GM21528 (cell line): ENCODE results near the gene SMAD2.
"Not testable (repeated sequence)": the region's sequence is repeated elsewhere in the genome, so short reads cannot be mapped to it uniquely, and the experiment has no call there.

ENCODE experiments used
- ATAC-seq: cut with Tn5 transposase; IDR thresholded peaks from one replicate; pipeline ENCODE4 v1.9.1; 2021; ENCODE audit warnings: mild to moderate bottlenecking, moderate library complexity; ENCODE audit not compliant: unreplicated experiment, low FRiP score

The SMAD2 gene

DNA sequence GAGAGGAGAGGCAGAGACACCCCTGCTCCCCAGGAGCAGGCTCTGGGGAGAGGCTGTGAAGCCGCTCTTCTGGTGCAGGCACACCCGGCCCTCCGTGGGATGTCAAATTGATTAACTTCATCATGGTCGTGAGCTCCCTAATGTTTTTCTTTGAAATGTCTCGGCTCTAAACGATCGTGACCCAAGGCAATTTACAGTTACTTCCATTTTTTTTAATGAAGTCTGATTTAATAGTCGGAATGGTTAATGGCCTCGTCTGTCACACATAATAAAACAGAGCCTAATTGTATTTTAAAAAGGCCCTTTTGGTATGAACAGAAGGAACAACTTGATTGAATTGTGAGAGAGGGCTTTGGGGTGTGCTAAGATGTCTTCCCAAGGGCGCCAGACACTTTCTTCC is 130.2 kb downstream of the SMAD2 start:
- no peak for ATAC-seq

DNA sequence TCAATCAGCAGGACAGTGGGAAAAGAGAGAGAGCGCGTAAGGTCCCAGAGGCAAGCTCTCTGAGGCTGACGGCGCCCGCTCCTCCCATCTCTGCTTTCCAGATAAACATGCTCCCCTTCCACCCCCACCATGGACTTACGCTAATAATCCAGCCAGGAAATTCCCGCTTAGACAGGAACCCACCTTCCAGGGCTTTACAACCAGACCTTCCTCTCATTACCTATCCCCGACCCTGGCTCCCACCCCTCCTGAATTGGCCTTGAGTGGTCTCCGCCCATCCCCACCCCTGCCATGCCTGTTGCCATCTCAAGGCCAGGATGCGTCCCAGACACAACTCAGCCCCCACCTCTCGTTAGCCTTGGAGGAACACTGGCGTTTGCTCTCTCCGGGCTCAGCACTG is 131.1 kb downstream of the SMAD2 start:
- no peak for ATAC-seq

DNA sequence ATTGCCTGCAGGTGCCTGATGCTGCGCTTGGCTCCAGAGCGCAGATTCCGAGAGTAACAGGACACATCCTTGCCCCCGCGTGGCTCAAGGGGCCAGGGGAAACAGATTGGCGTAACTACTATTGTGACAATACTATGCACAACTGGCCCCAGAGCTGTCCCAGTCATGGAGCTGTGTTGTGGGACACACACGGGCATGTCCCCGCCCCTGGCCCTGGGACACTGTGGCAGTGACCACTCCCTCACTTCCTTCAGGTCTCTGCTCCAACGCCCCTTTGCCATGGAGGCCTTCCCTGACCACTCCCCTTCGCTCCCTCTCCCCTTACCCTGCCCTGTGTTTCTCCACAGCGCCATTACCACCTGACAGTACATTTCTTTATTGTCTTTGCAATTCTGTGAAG is 132.1 kb downstream of the SMAD2 start:
- ATAC-seq: no peak

DNA sequence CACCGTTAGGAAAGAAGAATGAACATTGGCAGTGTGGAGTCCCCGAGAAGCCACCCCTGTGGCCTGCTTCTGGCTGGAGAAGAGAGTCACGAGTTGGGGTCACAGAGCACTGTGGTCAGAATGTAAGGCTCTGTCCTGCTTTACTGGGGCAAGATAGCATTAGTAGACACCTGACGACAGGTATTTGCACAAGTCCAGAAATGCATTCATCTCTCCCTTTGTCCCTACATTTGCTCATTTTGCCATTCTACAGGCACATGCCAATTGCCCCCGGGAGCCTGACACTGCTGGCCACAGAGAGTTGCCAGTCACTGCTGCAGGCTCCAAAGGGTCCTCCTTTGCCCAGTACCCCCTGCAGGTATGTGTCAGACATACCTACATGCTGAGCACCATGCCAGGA is 133.3 kb downstream of the SMAD2 start:
- ATAC-seq: no peak

DNA sequence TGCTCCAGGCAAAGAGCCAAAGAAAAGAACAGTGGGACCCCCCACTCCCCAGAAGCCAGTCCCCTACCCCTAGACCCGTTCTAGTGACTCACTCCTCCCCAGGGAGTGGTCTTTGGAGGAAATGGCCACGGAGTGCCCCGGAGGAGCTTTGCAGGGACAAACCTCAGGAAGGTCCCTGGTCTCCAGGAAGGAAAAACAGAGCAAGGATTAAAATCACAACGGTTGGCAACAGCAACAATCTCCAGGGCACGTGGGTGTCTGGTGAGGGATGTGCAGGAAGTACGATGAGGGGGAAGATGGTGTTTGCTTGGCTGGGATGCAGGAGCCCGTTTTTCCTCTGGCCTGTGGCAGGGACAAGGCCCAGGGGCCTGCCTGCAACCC is 135.0 kb downstream of the SMAD2 start:
- ATAC-seq: no peak

DNA sequence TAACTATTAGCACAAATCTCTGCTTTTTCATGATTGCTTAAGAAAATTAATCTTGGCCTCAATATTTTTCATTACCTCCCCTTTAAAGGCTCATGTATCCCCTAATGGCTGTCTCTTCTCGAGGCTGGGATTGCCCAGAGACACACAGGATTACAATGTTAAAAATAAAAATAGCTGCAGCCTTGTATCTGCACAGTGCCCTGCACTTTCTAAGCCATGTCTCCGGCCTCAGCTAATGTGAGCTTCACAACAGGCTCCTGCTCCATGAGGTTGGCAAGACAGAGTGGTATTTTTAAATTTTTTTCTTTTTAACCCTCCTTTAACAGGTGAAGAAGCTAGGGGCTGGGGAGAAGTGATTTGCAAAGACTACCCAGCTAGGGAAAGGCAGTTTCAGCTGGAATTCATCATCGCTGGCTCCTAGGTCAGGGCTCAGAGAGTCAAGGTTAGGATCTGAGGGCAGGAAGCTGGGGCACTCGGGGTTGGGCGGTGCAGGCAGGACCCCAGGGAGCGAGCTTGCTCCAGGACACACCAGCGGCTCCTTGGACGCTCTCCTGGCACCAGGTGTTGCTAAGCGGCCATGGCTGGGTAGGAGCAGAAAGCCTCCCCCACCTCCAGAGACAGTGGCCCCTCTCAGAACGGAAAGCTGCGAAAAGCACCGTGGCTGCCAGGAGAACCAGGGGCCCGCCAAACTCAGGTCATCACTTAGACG is 135.6 kb downstream of the SMAD2 start:
- ATAC-seq: no peak

DNA sequence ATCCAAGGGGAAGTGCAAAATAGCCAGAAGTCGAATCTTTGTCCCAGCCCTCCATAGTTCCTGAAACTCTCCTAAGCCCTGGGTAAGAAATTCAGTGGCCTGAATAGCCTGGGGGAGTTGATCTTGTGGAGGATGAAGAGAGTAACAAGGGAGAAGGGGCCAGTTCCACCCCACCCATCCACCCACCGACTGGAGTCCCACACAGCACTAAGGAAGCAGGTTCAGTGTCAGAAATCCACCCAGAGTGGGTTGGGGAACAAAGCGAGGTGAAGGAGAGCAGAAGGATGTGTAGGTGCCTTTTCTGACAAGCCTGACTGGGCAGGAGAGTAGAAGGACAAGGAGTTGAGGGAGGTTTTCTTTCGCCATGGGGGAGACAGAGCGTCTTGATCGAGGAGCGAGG is 136.8 kb downstream of the SMAD2 start:
- ATAC-seq: no peak

DNA sequence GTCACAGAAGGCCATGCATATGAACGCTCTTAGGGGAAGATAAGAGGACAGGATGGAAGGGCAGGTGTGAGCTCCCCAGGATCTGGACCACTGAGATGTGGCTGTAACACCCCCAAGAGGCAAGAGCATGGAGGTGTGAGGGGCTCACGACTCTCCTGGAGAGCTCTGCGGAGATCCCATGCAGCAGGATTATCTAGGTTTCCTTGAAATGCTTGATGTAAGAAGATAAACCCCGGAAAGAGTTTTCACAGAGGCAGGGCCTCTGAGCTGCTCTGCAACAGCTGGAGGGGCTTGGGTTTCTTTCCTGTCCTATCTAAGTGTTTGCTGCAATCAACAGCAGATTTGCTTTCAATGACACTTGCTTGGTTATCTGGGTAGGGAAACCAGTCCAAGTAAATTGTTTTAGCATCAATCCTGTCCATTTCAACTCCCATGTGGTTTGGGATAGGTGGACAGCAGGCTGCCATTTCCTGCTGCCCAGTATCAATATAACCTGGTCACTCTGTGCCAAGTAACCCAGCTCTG is 138.9 kb downstream of the SMAD2 start:
- ATAC-seq: no peak

DNA sequence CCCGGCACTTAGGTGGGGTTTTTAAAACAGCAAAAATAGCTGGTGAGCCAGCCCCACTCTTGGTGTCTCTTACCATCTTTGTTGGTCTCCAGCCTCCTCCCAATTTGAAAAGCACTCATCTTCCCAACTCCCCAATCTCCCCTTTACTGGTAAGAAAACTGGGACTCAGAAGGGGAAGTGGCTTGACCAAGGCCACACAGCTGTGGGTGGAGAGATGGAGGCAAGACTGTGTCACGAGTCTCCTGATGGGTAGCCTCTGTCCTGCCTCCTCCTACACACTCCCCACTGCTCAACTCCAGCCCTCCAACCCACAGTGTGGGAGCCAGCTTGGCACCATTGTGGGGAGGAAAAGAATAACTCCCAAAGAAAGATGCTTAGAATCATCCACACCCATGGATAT is 140.4 kb downstream of the SMAD2 start:
- ATAC-seq: no peak

DNA sequence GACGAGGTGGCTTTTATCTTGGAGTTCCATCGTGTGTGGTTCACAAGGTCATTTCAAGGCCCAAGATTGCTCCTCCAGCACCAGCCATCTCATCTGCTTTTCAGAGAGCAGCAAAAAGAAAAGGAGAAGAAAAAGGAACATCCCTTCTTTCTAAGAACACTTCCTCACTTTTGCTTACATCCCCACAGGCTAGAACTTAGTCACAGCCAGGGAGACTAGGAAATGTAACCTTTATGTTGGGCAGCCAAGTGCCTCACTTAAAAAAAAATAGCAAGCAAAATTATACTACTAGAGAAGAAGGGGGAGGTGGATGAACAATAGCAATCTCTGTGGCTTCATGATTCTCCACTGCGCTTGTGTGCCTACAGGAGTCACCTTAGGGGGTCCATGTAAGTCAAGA is 141.8 kb downstream of the SMAD2 start:
- no peak for ATAC-seq

DNA sequence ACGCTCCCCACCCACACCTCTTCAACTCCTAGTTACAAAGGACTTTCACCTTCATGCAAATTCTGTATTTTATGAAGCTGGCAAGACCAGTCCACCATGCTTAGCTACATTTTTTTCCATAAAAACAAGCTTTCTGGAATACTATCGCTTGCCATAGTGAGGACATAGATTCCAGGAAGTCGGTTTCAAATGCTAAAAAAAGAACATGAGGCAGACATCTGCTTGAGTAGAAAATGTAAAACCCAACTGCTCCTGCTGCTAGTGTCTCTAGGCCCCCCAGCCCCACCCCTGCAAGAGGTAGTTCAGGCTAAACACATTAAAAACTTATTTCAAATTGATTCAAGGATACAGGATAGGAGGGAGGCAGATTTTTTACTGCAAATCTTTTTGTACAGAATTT is 148.9 kb downstream of the SMAD2 start:
- no peak for ATAC-seq

DNA sequence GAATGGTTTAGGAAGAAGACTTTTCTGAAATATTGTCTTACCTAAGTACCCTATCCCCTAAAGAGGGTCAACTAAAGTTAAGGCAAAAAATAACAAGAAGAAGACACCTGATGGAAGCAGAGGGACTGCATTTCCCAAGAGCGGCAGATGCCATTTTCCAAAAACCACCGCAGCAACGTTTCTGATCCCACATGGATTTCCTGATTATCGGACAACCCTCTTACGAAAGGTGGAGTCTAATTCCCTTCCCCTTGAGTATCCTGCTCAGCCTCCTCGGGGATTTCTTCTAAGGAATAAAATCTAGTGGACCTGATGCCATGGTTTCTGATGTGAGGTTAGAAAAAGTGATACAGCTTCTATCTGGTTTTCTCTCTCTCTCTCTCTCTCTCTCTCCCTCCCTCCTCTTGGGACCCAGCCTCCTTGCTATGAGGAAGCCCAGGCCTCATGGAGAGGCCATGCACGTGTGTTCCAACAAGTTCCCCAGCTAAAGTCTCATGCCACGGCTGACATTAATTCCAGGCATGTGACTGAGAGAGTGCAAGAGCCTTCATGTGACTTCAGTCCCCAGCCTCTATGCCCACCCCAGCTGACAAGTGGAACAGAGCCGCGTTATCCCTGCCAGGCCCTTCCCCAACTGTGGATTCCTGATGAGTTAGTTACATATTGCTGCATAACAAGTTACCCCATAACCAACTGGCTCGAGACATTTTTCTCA is 150.3 kb downstream of the SMAD2 start:
- no peak for ATAC-seq

DNA sequence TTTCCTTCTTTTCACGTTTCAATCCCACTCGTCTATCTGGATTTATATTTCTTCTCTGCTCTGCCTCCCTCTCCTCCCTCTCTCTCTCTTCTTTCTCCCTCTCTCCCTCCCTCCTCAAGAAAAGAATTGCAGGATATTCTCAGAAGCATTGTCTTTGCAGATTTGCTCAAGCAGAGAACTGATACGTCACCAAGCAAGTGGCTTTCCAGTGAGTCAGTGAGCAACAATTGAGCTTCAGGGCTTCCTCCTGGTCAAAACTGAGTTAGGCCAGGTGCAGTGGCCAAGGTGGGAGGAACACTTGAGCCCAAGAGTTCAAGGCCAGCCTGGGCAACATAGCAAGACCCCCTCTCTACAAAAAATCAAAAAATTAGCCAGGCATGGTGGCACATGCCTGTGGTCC is 151.1 kb downstream of the SMAD2 start:
- ATAC-seq: no peak

DNA sequence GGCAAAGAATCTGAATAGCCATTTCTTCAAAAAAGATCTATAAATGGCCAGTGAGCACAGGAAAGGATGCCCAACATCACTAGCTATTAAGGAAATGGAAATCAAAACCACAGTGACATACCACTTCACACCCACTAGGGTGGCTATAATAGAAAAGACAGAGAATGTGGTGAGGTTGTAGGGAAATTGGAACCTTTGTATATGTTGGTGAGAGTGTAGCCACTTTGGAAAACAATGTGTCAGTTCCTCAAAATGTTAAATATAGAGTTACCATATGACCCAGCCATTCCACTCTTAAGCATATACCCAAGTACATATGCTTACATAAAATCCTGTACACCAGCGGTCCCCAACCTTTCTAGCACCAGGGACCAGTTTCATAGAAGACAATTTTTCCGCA is 152.8 kb downstream of the SMAD2 start:
- no peak for ATAC-seq

DNA sequence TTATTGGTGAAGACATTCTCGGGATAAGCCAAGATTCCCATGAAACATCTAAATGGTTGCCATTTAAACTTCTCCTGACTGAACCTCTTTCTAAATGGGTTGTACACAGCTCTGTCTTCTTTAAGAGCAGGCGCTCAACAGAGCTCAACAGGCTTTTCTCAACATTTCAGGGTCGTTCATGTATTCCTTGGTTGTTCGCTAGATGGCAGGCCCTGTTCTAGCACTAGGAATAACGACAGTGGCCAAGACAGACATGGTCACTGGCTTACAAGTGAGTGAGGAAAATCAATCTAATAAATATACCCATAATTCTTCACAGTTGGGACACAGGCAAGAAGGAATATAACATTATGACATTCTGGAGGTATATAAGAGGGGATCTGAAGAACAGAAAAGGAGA is 154.5 kb downstream of the SMAD2 start:
- ATAC-seq: no peak

DNA sequence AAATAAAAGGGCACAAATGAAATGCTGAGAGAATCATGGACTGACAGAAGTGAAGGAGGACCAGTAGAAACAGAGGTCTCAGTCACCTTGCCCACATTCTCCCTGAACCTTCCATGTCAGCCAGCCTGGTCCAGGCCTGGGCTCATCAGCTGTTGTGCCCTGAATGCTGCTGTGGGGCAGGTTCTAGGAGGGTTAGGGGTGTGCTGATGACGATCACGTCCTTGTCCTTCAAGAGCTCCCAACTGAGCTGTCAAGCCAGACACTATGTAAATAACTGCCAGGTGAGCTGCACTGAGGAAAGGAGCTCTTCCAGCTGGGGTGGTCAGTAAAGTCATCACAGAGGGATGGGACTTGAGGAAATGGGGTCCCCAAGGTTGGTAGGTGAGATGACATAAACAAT is 156.5 kb downstream of the SMAD2 start:
- no peak for ATAC-seq

DNA sequence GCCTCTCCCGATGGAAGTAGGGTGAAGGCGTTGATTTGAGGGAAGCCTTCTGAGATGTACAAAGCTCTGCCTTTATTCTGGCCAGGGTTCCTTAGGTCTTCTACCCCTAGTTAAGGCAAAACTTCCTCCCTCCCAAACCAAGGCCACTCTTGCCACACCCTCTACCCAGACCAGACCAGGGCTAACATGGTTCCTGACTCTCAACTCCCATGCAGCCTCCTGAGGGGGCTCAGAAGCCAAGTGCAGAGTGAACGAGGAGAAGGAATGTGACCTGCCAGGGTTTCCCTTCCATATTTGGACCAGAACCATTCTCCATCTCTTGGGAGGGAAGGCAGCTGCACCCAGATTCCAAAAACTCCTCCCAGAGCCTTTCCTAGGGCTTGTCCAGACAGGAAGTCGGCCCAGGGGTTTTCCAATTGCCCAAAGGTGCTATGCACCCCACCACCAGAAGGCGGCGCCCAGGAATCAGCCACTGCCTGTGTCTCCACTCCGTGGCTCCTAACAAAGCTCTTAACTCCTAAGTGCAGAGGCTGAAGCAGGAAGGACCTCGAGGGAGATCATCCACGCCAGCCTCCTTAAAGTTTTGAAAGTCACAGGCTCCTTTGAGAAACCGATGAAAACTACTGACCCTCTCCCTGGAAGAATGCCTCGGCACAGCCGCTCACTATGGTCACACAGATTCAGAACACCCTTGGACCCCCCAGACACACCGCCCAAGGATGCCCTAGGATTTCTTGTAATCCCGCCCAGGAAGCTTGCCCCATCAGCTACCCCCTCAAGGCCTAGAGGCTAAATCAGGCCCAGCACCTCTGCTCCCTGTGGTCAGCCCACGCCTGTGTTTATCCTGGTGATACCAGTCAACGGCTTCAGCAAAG is 157.8 kb downstream of the SMAD2 start:
- no peak for ATAC-seq

DNA sequence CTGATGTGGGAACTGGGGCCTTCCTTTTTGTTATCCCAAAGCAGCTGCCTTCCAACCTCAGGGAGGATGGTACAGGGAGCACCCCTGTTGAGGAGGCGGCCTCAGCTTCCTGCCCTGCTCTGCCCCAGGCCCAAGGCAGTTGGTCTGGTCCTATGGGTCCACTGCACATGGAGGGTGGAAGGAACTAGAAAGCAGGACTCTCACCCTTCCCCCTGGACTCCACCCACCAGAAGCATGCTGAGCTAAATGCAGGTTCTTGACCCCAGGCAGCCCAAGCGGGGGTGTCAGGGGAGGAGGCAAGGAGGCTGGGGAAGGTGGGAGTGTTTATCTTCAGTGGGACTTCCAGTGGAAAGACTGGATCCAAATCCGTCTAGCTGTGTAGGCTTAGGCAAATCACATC is 158.5 kb downstream of the SMAD2 start:
- ATAC-seq: no peak

DNA sequence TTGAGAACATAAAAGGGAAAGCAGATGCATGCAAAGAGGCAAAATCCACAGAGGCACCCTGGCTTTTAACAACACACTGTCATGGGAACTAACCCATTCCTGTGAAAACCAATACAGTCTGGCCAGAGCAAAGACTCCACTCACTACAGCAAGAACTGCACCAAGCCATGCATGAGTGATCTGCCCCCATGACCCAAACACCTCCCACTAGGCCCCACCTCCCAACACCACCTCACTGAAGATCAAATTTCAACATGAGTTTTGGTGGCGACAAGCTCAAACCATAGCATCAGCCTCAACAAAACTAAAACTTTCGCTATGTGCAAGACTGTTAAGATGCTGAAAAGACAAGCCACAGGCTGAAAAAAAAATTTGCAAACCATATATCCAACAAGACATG is 162.8 kb downstream of the SMAD2 start:
- no peak for ATAC-seq

DNA sequence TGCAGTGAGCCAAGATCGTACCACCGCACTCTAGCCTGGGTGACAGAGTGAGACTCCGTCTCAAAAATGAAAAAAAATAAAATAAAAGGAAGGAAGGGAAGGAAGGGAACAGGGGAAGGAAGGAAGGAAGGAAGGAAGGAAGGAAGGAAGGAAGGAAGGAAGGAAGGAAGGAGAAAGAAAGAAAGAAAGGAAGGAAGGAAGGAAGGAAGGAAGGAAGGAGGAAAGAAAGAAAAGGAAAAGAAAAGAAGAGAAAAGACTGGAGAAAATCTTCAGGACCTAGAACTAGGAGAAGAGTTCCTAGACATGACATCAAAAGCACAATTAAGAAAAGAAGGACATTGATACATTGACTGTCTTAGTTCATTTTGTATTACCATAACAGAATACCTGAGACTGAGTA is 163.3 kb downstream of the SMAD2 start:
- not testable (repeated sequence) for ATAC-seq
